Neural progenitor cell (in vitro differentiated cells): ENCODE results near the gene ATP10B.

Experiments
- CTCF ChIP-seq: fragments of 200-600 bp; sonication (generic); IDR thresholded peaks from 2 replicates; pipeline ENCODE4 v1.5.1; 2017; ENCODE audit warnings: antibody characterized with exemption, mild to moderate bottlenecking
- EZH2phosphoT487 ChIP-seq: fragments of 200-600 bp; sonication (generic); IDR thresholded peaks from 2 replicates; pipeline ENCODE4 v1.6.1; 2017; ENCODE audit warnings: antibody characterized with exemption

GRCh38 chr5:160844177-160844576 is 7.8 kb downstream of the ATP10B start:
- TF ChIP-seq CTCF: no peak
- no peak for TF ChIP-seq EZH2phosphoT487
